Endothelial cell of umbilical vein (primary cell): Measurements from ENCODE around the gene MSH5.

Experiments
- CTCF ChIP-seq, 2 donors: IDR thresholded peaks; 1 replicate in 1 of 2; 2 replicates in 1 of 2; pipeline ENCODE4 v1.5.1; 2011; ENCODE audit warnings: low read length in 2 of 2, mild to moderate bottlenecking in 2 of 2, moderate library complexity in 2 of 2, control low read depth in 1 of 2, inconsistent platforms in 1 of 2, low read depth in 1 of 2; ENCODE audit not compliant: insufficient read depth in 1 of 2; ENCODE audit errors: extremely low read depth in 1 of 2
- EZH2 ChIP-seq: IDR thresholded peaks from 2 replicates; pipeline ENCODE4 v1.6.1; 2012; ENCODE audit warnings: borderline replicate concordance, low read depth, mild to moderate bottlenecking, moderate library complexity, low read length, inconsistent platforms; ENCODE audit not compliant: severe bottlenecking
- FOS ChIP-seq: IDR thresholded peaks from 2 replicates; pipeline ENCODE4 v1.6.1; 2011; ENCODE audit warnings: mild to moderate bottlenecking, low read length, moderate library complexity, borderline replicate concordance; ENCODE audit not compliant: insufficient read depth
- JUN ChIP-seq: IDR thresholded peaks from 2 replicates; pipeline ENCODE4 v1.6.1; 2011; ENCODE audit warnings: borderline replicate concordance, low read depth; ENCODE audit not compliant: insufficient read length, insufficient read depth
- POLR2A ChIP-seq: IDR thresholded peaks from 2 replicates; pipeline ENCODE4 v1.6.1; 2012; ENCODE audit warnings: low read depth, mild to moderate bottlenecking, control low read depth, low read length
- POLR2AphosphoS5 ChIP-seq: IDR thresholded peaks from 2 replicates; pipeline ENCODE4 v1.6.1; 2012; ENCODE audit warnings: low read depth, mild to moderate bottlenecking, control low read depth, low read length, moderate library complexity; ENCODE audit not compliant: insufficient read depth

GRCh38 chr6:31765910-31766794 is 26.3 kb downstream of the MSH5 start:
- TF ChIP-seq CTCF (IDR thresholded peaks at IDR 0.05; ENCODE audit: extremely low read depth in 1 of 2, insufficient read depth in 1 of 2, low read depth in 1 of 2, low read length in 2 of 2): no peak
- TF ChIP-seq POLR2A: no peak
- no peak for TF ChIP-seq POLR2AphosphoS5
- no peak for TF ChIP-seq EZH2
- no peak for TF ChIP-seq FOS
- TF ChIP-seq JUN: no peak
